ENCODE measurements around the gene BOLA3.

GRCh38 chr2:74089816-74090745 lies 57.6 kb downstream of the BOLA3 start:
- no peak for TF ChIP-seq HOXA7 (CRISPR knock-in tag; IDR thresholded peaks at IDR 0.05; ENCODE audit: borderline replicate concordance)
- TF ChIP-seq, protein P1, sequence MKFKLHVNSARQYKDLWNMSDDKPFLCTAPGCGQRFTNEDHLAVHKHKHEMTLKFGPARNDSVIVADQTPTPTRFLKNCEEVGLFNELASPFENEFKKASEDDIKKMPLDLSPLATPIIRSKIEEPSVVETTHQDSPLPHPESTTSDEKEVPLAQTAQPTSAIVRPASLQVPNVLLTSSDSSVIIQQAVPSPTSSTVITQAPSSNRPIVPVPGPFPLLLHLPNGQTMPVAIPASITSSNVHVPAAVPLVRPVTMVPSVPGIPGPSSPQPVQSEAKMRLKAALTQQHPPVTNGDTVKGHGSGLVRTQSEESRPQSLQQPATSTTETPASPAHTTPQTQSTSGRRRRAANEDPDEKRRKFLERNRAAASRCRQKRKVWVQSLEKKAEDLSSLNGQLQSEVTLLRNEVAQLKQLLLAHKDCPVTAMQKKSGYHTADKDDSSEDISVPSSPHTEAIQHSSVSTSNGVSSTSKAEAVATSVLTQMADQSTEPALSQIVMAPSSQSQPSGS (tag by site-specific recombination; IDR thresholded peaks at IDR 0.05; ENCODE audit: low read depth) = no peak
- no peak for TF ChIP-seq CTCF (tag by site-specific recombination; IDR thresholded peaks at IDR 0.05)
- TF ChIP-seq ZNF521 (tag by site-specific recombination; IDR thresholded peaks at IDR 0.05) = no peak
- TF ChIP-seq ZNF76 (tag by site-specific recombination; IDR thresholded peaks at IDR 0.05; ENCODE audit: borderline replicate concordance, low read depth) = no peak
- TF ChIP-seq ZNF558 (tag by site-specific recombination; IDR thresholded peaks at IDR 0.05) = no peak
- TF ChIP-seq, protein P2, sequence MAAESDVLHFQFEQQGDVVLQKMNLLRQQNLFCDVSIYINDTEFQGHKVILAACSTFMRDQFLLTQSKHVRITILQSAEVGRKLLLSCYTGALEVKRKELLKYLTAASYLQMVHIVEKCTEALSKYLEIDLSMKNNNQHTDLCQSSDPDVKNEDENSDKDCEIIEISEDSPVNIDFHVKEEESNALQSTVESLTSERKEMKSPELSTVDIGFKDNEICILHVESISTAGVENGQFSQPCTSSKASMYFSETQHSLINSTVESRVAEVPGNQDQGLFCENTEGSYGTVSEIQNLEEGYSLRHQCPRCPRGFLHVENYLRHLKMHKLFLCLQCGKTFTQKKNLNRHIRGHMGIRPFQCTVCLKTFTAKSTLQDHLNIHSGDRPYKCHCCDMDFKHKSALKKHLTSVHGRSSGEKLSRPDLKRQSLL (tag by site-specific recombination; IDR thresholded peaks at IDR 0.05) = no peak
- no peak for TF ChIP-seq ZNF639 (tag by site-specific recombination; IDR thresholded peaks at IDR 0.05)
- no peak for TF ChIP-seq ZNF23 (tag by site-specific recombination; IDR thresholded peaks at IDR 0.05; ENCODE audit: borderline replicate concordance)
- TF ChIP-seq, protein P3, sequence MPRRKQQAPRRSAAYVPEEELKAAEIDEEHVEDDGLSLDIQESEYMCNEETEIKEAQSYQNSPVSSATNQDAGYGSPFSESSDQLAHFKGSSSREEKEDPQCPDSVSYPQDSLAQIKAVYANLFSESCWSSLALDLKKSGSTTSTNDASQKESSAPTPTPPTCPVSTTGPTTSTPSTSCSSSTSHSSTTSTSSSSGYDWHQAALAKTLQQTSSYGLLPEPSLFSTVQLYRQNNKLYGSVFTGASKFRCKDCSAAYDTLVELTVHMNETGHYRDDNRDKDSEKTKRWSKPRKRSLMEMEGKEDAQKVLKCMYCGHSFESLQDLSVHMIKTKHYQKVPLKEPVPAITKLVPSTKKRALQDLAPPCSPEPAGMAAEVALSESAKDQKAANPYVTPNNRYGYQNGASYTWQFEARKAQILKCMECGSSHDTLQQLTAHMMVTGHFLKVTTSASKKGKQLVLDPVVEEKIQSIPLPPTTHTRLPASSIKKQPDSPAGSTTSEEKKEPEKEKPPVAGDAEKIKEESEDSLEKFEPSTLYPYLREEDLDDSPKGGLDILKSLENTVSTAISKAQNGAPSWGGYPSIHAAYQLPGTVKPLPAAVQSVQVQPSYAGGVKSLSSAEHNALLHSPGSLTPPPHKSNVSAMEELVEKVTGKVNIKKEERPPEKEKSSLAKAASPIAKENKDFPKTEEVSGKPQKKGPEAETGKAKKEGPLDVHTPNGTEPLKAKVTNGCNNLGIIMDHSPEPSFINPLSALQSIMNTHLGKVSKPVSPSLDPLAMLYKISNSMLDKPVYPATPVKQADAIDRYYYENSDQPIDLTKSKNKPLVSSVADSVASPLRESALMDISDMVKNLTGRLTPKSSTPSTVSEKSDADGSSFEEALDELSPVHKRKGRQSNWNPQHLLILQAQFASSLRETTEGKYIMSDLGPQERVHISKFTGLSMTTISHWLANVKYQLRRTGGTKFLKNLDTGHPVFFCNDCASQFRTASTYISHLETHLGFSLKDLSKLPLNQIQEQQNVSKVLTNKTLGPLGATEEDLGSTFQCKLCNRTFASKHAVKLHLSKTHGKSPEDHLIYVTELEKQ (tag by site-specific recombination; IDR thresholded peaks at IDR 0.05; ENCODE audit: borderline replicate concordance) = no peak
- no peak for TF ChIP-seq ZNF776 (tag by site-specific recombination; IDR thresholded peaks at IDR 0.05; ENCODE audit: borderline replicate concordance)
- no peak for TF ChIP-seq ZNF175 (tag by site-specific recombination; IDR thresholded peaks at IDR 0.05)
